GM19239 (cell line): ENCODE results near the gene LIMS1.

ENCODE experiments used
- DNase-seq: peaks from one replicate; pipeline ENCODE4 v3.0.0; 2011; ENCODE audit warnings: low spot score; ENCODE audit not compliant: insufficient read length
- FAIRE-seq: peaks from 2 replicates; lab custom pipeline; 2011; peaks lifted over from hg19 to GRCh38; lab: Jason Lieb, UNC

Gene LIMS1

GRCh38 chr2:108611021-108611420 lies 76.8 kb downstream of the LIMS1 start:
- DNase-seq (no peak), FAIRE-seq (peak; percentile 45)

- DNase-seq (peak; percentile 44), FAIRE-seq (peak; percentile 99)
These were observed 77.9 kb downstream of the LIMS1 start for GRCh38 chr2:108612153-108612513.

GRCh38 chr2:108612514-108613183 lies 78.4 kb downstream of the LIMS1 start:
- peak; percentile 44 for DNase-seq
- FAIRE-seq, result no peak

GRCh38 chr2:108613261-108614042 lies 79.2 kb downstream of the LIMS1 start:
- DNase-seq (no peak), FAIRE-seq (peak; percentile 49)

- FAIRE-seq, result no peak
- DNase-seq, result no peak
These were observed 79.8 kb downstream of the LIMS1 start for GRCh38 chr2:108614043-108614545.

DNA sequence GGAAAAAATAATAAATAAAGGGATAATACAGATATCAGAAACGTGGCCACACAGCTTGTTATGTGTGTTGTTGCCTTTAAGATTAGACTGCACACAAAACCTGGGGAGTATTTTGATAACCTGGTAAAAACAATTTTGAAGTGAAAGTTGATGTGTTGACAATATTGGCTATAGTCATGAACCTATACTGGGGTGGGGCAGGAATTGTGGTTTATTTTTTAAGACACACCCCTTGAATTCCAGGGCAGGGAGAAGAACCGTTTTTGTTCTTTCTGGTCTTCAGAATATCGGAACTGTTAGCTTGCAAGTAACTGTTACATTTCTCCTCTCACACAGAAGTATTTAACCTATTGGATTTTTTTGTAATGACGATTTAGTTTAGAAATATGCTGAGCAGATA lies 80.4 kb downstream of the LIMS1 start:
- FAIRE-seq (no peak), DNase-seq (no peak)

- no peak for FAIRE-seq
- no peak for DNase-seq
These were observed 81.3 kb downstream of the LIMS1 start for GRCh38 chr2:108615480-108616090.

- peak; percentile 33 for FAIRE-seq
- DNase-seq, result no peak
These were observed 82.0 kb downstream of the LIMS1 start for GRCh38 chr2:108616318-108616717.

- no peak for FAIRE-seq
- DNase-seq, result no peak
These were observed 82.5 kb downstream of the LIMS1 start for GRCh38 chr2:108616751-108617161.

DNA sequence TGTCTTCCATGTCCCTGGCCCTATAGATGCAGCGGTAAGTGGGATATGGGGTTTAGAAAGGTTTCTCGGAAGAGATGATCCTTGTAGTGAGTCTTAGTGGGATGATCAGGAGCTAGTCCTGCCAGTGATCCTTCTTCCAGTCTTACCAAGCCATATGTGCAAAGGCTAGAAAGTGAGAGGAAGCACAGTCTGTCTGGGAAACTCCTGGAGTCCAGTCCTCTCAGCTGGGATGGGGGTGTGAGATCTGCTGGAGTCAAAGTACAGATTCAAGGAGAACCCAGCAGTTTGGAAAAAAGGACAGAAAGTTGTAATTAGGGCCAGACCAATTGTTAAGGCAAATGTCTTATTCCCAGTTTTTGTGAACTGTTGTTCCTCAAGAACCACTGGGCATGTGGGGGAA lies 83.3 kb downstream of the LIMS1 start:
- FAIRE-seq (no peak), DNase-seq (no peak)

DNA sequence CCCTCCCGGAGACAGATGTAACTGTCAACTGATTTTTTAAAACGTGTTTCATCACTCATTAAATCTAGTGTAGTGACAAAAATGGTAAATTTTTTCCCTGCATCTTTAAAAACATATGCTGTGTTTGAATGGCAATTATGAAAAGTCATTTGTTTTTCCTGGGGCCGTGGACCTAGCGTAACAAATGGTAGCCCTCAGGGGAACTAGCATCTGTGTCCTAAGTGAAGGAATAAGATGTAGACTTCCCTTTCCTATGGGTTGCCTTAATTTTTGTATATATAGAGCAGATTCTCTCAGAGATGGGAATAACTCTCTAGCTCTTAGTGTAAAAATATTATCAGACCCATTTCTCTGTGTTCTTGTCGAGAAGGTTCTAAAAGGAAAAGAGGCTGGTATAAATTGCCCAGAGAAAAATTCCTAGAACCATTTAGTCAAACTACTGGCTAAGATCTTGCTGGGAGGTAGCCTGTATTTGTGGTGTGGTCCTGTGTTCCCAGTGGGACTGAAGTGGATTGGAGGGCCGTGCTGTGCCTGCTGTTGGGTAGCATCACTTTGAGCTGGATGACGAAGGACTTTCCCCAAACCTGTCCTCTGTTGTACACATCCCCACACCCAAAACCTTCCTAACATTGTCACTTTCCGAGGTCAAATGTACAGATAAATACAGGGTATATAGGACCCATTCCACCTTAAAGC lies 85.8 kb downstream of the LIMS1 start:
- DNase-seq (no peak), FAIRE-seq (no peak)

- DNase-seq (no peak), FAIRE-seq (no peak)
These were observed 86.4 kb downstream of the LIMS1 start for GRCh38 chr2:108620656-108621055.

DNA sequence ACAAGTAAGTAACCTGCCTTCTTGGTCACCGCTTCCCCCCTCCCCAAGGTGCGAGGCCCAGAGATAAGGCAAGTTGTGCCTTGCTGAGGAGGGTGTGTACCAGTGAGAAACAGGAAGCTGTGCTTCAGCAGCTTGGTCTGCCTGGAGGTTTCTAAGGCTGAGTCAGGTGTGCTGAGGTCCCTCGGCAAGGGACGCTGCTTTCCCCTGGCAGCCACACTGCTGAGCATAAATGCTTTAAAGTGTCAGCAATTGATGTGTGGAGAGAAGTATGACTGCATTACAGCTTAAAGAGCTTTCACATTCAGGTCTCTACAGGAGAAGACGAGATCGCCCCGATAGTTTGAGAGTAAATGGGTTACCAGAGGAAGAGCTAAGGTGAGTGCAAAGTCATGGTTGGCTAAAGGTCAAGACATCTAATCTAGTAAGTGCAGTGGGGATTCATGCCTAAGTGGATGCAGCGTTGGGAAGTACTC lies 86.9 kb downstream of the LIMS1 start:
- DNase-seq (peak; percentile 44), FAIRE-seq (peak; percentile 91)

DNA sequence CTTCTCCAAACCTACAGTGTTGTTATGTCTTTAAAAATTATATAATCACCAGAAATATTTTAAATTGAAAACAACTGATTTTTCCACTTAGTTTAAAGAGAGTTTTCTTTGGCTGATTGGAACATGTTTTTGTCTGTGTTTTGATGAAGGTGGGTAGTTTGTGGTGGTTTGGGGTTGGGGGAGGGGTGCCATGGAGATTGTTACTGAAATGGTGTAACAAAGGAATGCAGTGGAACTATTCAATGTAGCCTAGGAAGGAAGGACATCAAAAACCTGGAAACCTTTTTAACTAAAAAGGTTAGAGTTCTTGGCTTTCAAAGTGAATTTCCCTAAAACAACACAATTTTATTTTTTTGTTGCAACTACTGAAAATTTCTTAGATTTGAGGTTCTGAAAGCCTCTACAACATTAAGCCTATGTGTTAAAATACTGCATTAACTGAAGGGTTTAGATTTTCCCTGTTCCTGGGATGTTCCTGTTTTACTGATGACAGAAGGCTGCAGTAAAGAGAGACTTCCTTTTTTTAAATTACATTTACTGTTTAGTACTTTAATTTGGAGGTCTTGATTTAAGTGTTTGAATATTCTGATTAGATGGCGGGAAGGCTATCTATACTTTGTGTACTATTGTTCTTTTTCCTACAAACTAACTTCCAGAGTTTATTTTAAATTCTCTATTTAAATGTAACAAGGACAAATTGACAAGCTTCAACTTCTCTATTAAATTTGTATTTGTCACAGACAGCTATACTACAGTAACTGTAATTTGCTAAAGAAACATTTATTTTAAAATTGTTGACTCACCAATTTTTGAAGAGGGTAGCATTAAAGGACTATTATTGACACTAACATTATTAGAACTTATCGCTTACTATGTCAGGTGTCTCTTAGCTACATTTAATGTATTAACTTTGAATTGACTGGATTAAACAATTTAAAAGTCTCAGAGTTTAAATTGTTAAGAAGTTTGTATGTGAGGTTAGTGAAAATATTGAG lies 87.7 kb downstream of the LIMS1 start:
- no peak for DNase-seq
- no peak for FAIRE-seq

DNA sequence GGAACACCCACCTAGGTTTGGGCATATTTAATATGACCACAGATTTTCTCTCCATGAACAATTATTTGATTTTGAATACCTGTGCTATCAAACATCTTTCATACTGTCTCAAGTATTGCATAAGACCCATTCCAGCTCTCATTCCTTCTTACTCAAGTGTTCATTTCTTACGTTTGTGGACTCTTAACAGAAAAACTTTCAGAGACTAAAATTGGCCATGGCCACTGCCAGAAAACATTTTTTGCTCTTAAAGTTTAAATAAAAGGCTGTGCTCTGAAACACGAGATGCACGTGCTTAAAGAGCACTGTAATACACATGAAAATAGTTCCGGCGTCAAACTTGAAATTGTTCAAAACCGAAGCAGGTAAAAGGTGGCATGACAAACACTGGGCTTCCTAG lies 89.3 kb downstream of the LIMS1 start:
- no peak for DNase-seq
- FAIRE-seq, result no peak

GRCh38 chr2:108625186-108625827 lies 91.0 kb downstream of the LIMS1 start:
- FAIRE-seq (no peak), DNase-seq (no peak)

- FAIRE-seq (no peak), DNase-seq (no peak)
These were observed 91.5 kb downstream of the LIMS1 start for GRCh38 chr2:108625828-108626195.

GRCh38 chr2:108626995-108627394 lies 92.7 kb downstream of the LIMS1 start:
- no peak for DNase-seq
- no peak for FAIRE-seq
